Inflammatory macrophage treated with lipopolysaccharide for 1 hour (primary cell): Measurements from ENCODE around the gene PTPRN2.
"Not testable (repeated sequence)": the region's sequence is repeated elsewhere in the genome, so short reads cannot be mapped to it uniquely, and the experiment has no call there.

Source experiments
- DNase-seq, 2 donors: peaks; one replicate each; pipeline ENCODE4 v3.0.0-alpha.2; 2020 to 2022

PTPRN2 gene

GRCh38 chr7:157952050-157952667, 635.5 kb downstream of the PTPRN2 start:
- no peak for DNase-seq

GRCh38 chr7:157951300-157952049, 636.1 kb downstream of the PTPRN2 start:
- DNase-seq = no peak

- DNase-seq = no peak
Observed at GRCh38 chr7:157949711-157950110, 637.9 kb downstream of the PTPRN2 start.

GRCh38 chr7:157947504-157947903, 640.1 kb downstream of the PTPRN2 start:
- no peak for DNase-seq

GRCh38 chr7:157946398-157947060, 641.1 kb downstream of the PTPRN2 start:
- DNase-seq = no peak

- DNase-seq = no peak
Observed at GRCh38 chr7:157945401-157945800, 642.2 kb downstream of the PTPRN2 start.

GRCh38 chr7:157944734-157945291, 642.8 kb downstream of the PTPRN2 start:
- no peak for DNase-seq

GRCh38 chr7:157944051-157944450, 643.6 kb downstream of the PTPRN2 start:
- DNase-seq = no peak

- DNase-seq = no peak
Observed at GRCh38 chr7:157943561-157943960, 644.1 kb downstream of the PTPRN2 start.

- no peak for DNase-seq
Observed at GRCh38 chr7:157941210-157941609, 646.4 kb downstream of the PTPRN2 start.

GRCh38 chr7:157940497-157940896, 647.1 kb downstream of the PTPRN2 start:
- no peak for DNase-seq

GRCh38 chr7:157938211-157938610, 649.4 kb downstream of the PTPRN2 start:
- no peak for DNase-seq

GRCh38 chr7:157937406-157937805, 650.2 kb downstream of the PTPRN2 start:
- no peak for DNase-seq

GRCh38 chr7:157936976-157937375, 650.6 kb downstream of the PTPRN2 start:
- DNase-seq = no peak

- not testable (repeated sequence) for DNase-seq
Observed at GRCh38 chr7:157935721-157936120, 651.9 kb downstream of the PTPRN2 start.

GRCh38 chr7:157933219-157934155, 654.1 kb downstream of the PTPRN2 start:
- not testable (repeated sequence) for DNase-seq

- no peak for DNase-seq
Observed at GRCh38 chr7:157932498-157933218, 655.0 kb downstream of the PTPRN2 start.

- DNase-seq = no peak
Observed at GRCh38 chr7:157930926-157931466, 656.6 kb downstream of the PTPRN2 start.

- no peak for DNase-seq
Observed at GRCh38 chr7:157930441-157930840, 657.2 kb downstream of the PTPRN2 start.

GRCh38 chr7:157929671-157930070, 658.0 kb downstream of the PTPRN2 start:
- no peak for DNase-seq

GRCh38 chr7:157928808-157929425, 658.7 kb downstream of the PTPRN2 start:
- DNase-seq = no peak
